WI38 (cell line): ENCODE measurements around the gene MOGAT2.

Experiments used
- H3K4me3 ChIP-seq: 2 replicates; pipeline ENCODE4 v1.5.1; 2011; ENCODE audit warnings: low read depth, mild to moderate bottlenecking, control low read depth, low read length
- TF ChIP-seq, protein P1 (sequence below): IDR thresholded peaks from 2 replicates; pipeline ENCODE4 v1.5.1; 2012; ENCODE audit warnings: low read depth, mild to moderate bottlenecking, control low read depth, low read length

MOGAT2 gene

GRCh38 chr11:75717608-75718418, at the start of gene MOGAT2:
Gene MOGAT2 (plus strand): TSS chr11:75717838. CDS start chr11:75717889, 51 bp downstream.
- TF ChIP-seq, protein P1, sequence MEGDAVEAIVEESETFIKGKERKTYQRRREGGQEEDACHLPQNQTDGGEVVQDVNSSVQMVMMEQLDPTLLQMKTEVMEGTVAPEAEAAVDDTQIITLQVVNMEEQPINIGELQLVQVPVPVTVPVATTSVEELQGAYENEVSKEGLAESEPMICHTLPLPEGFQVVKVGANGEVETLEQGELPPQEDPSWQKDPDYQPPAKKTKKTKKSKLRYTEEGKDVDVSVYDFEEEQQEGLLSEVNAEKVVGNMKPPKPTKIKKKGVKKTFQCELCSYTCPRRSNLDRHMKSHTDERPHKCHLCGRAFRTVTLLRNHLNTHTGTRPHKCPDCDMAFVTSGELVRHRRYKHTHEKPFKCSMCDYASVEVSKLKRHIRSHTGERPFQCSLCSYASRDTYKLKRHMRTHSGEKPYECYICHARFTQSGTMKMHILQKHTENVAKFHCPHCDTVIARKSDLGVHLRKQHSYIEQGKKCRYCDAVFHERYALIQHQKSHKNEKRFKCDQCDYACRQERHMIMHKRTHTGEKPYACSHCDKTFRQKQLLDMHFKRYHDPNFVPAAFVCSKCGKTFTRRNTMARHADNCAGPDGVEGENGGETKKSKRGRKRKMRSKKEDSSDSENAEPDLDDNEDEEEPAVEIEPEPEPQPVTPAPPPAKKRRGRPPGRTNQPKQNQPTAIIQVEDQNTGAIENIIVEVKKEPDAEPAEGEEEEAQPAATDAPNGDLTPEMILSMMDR: no peak
- no peak within 1 kb of the TSS for H3K4me3 ChIP-seq

DNA sequence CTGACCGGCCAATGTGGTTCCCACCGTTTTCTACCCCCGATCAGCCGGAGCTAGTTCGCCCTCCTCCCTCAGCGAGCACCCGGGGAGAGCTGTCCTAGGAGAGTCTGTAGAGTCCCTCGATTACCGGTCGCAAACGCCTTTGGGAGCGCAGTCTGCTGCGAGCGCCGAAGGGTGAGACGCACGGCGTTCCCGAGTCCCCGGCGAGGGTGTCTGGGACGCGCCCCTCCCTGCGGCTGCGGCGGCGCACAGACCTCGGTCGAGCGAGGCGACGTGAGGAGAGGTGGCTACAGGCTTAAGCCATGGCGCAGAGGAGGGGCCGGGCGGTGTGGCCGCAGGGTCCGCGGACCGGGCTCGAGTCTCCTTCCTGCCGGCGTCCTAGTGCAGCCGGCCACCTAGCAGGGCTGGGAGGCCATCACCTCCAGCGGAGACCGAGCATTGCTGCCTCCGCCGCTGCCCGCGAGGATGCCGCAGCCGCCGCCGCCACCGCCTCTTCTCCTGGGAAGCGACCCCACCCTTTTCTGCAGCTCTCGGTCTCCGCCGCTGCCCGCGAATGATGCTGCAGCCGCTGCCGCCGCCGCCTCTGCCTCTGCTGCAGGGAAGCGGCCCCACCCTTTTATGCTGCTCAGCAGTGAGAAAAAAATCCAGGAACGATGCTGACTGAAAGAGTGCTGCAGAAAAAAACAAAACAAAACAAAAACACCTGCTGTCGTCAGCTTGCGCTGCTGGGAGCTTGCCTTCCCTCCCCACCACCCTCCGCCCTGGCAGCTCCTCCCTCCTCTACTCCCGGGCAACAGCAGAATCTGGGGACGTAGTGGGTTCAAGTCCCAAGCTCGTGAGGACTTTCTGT, 49.0 kb upstream of the MOGAT2 start, which contains the start of gene MAP6:
Gene MAP6 (minus strand): TSS at position 588 of the 847 bp plus-strand sequence. CDS start 669 bp downstream, outside the sequence.
- TF ChIP-seq, protein P1: no peak
- H3K4me3 ChIP-seq: peak within 1 kb of the TSS; percentile 40

DNA sequence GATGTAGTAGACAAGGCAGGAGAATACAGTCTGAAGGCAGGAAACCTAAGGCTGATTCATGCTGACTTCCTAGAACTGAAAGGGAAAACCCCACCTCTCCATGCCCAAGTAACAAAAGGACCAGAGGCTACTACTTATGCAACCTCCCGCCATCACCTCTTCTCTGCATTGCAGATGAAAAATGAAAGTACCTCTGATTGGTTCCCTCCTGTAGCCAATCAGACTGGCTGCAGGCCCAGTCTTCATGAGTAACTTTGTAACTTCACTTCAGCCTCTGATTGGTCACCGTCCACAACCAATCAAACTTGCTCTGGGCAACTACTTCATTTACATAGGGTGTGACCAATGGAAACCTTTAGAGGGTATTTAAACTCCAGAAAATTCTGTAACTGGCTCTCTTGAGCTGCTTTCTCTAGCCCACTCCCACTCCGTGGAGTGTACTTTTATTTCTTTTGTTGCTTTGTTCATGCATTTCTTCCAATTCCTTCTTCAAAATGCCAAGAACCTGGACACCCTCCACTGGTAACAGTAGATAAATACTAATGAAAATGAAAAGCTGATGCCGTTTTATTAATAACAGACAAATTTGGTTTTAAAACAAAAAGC, 43.6 kb upstream of the MOGAT2 start:
- TF ChIP-seq, protein P1: no peak
- H3K4me3 ChIP-seq: no peak overlapping the region

DNA sequence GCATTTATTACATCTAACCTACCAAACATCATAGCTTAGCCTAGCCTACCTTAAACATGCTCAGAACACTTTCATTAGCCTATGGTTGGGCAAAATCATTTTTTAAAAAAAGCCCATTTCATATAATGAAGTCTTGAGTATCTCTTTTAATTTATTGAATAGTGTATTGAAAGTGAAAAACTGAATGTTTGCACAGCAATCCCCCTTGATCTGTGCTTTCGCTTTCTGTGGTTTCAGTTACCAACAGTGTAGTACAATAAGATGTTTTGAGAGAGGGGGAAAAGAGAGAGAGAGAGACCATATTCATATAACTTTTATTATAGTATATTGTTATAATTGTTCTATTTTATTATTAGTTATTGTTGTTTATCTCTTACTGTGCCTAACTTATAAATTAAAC, 40.4 kb upstream of the MOGAT2 start:
- H3K4me3 ChIP-seq: no peak overlapping the region
- TF ChIP-seq, protein P1: no peak

DNA sequence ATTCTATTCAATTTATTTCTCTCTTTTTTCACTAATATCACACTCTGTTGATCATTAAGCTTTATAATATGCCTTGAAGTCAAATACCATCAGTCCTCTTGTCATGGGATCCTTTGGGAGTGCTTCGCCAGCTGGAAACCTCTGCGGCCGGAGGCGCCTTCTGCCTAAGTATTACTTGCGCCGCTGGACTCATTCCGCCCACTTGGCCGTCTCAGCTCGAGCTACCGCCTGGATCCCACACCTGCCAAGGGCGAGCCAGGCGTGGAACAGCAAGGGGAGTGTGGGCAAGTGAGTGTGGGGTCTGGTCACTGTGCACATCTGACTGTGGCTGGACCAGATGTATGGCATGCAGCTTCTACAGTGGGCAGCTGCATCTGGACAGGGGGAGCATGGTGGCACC, 39.7 kb upstream of the MOGAT2 start:
- TF ChIP-seq, protein P1: no peak
- H3K4me3 ChIP-seq: no peak overlapping the region

DNA sequence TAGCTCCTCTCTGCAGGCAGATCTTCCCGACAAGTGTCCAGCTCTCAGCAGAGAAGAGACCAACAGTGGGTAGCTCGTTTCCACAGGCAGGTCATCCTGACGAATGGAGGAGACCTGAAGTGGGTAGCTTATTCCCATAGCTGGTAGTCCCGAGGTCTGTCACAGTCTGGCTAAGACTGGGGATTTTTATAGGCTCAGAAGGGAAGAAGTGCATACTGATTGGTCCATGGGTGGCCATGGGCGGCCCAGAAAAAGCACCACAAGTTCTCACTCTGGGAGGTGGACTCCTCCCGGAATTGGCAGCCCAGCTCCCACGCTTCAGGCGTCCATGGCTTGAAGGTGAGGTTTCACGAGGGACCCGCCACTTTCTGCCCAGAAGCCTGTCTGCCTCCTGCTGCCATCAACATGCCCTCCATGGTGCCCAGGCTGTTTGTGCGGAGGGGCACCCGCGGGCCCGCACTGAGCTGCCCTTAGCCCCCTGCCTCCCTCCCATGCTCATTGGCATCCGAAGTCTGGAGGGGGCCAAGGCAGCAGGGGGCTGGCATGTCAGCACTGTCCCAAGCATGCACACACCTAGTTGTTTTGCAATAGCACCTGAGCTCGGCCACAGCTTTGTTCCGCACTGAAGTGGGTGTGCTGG, 38.9 kb upstream of the MOGAT2 start:
- H3K4me3 ChIP-seq: no peak overlapping the region
- TF ChIP-seq, protein P1: no peak
